Breast epithelium (tissue), 3 donors: ENCODE measurements around the gene RALGPS1.

Source experiments
- CTCF ChIP-seq, 3 donors: fragments of 450-650 bp; IDR thresholded peaks; one replicate each; pipeline ENCODE4 v1.5.1; 2016 to 2017; ENCODE audit warnings: antibody characterized with exemption in 3 of 3, mild to moderate bottlenecking in 3 of 3, moderate library complexity in 3 of 3
- POLR2A ChIP-seq: fragments of 450-650 bp; IDR thresholded peaks from one replicate; pipeline ENCODE4 v1.6.1; 2016; ENCODE audit warnings: antibody characterized with exemption, mild to moderate bottlenecking, moderate library complexity
- POLR2AphosphoS5 ChIP-seq, 3 donors: sonication (generic); formaldehyde crosslinking; IDR thresholded peaks; one replicate each; pipeline ENCODE4 v1.6.1; 2017; ENCODE audit warnings: antibody characterized with exemption in 3 of 3

GRCh38 chr9:127126971-127127370 is 212.4 kb downstream of the RALGPS1 start:
- no peak for TF ChIP-seq CTCF (IDR thresholded peaks at IDR 0.05)
- no peak for TF ChIP-seq POLR2A
- no peak for TF ChIP-seq POLR2AphosphoS5 (IDR thresholded peaks at IDR 0.05)
